HepG2 (cell line): ENCODE results near the gene PHKB. TPM values are rescaled to one million over a fixed set of nuclear protein-coding genes. Genes with fewer than 3 reads are reported as not detected.

Experiments
- BCL3 ChIP-seq: sonication (generic); formaldehyde crosslinking; IDR thresholded peaks from 2 replicates; pipeline ENCODE4 v1.5.1; 2020; ENCODE audit warnings: mild to moderate bottlenecking, missing genetic modification reagents, moderate library complexity
- DR1 ChIP-seq: sonication (generic); formaldehyde crosslinking; IDR thresholded peaks from 2 replicates; pipeline ENCODE4 v1.8.0; 2021; ENCODE audit warnings: mild to moderate bottlenecking, missing genetic modification reagents, inconsistent platforms
- GABPB1 ChIP-seq: IDR thresholded peaks from 2 replicates; pipeline ENCODE4 v1.6.1; 2016; ENCODE audit warnings: mild to moderate bottlenecking, missing genetic modification reagents, moderate library complexity, missing compliant biosample characterization
- HNRNPLL ChIP-seq: fragments of 200-400 bp; formaldehyde crosslinking; IDR thresholded peaks from 2 replicates; pipeline ENCODE4 v1.6.1; 2017; ENCODE audit warnings: mild to moderate bottlenecking, low read depth, low read length; ENCODE audit not compliant: poor library complexity, severe bottlenecking
- MBD4 ChIP-seq: IDR thresholded peaks from 2 replicates; pipeline ENCODE4 v1.6.1; 2012; ENCODE audit warnings: low read length, inconsistent platforms, borderline replicate concordance
- MLXIP ChIP-seq: sonication (generic); formaldehyde crosslinking; IDR thresholded peaks from 2 replicates; pipeline ENCODE4 v1.9.0; 2021; ENCODE audit warnings: missing genetic modification reagents, borderline replicate concordance
- NR2F2 ChIP-seq: IDR thresholded peaks from 2 replicates; pipeline ENCODE4 v1.6.1; 2012; ENCODE audit warnings: low read depth, inconsistent platforms, borderline replicate concordance
- PCBP1 ChIP-seq: fragments of 200-400 bp; formaldehyde crosslinking; IDR thresholded peaks from 2 replicates; pipeline ENCODE4 v1.6.1; 2017; ENCODE audit warnings: mild to moderate bottlenecking, low read depth, low read length, borderline replicate concordance
- RARG ChIP-seq: sonication (generic); formaldehyde crosslinking; IDR thresholded peaks from 2 replicates; pipeline ENCODE4 v1.4.0; 2020; ENCODE audit warnings: low read depth, mild to moderate bottlenecking, missing genetic modification reagents
- RFXANK ChIP-seq: IDR thresholded peaks from 2 replicates; pipeline ENCODE4 v1.6.1; 2016
- RFXAP ChIP-seq: sonication (generic); formaldehyde crosslinking; IDR thresholded peaks from 2 replicates; pipeline ENCODE4 v1.4.0; 2020; ENCODE audit warnings: missing genetic modification reagents, borderline replicate concordance
- SKIL ChIP-seq: sonication (generic); formaldehyde crosslinking; IDR thresholded peaks from 2 replicates; pipeline ENCODE4 v1.8.0; 2022; ENCODE audit warnings: missing genetic modification reagents, mild to moderate bottlenecking, moderate library complexity, borderline replicate concordance
- SMARCE1 ChIP-seq: fragments of 450-650 bp; IDR thresholded peaks from 2 replicates; pipeline ENCODE4 v1.6.1; 2017; ENCODE audit warnings: borderline replicate concordance
- SRF ChIP-seq: IDR thresholded peaks from 2 replicates; pipeline ENCODE4 v1.6.1; 2011; ENCODE audit warnings: mild to moderate bottlenecking, low read depth, low read length, moderate library complexity
- ZBTB26 ChIP-seq: IDR thresholded peaks from 2 replicates; pipeline ENCODE4 v1.6.1; 2016; ENCODE audit warnings: missing compliant biosample characterization, missing genetic modification reagents, borderline replicate concordance
- ZBTB42 ChIP-seq: sonication (generic); formaldehyde crosslinking; IDR thresholded peaks from 2 replicates; pipeline ENCODE4 v1.5.0; 2020; ENCODE audit warnings: mild to moderate bottlenecking, missing genetic modification reagents
- ZNF234 ChIP-seq: sonication (generic); formaldehyde crosslinking; conservative IDR thresholded peaks from 2 replicates; pipeline ENCODE4 v1.5.1; 2020; ENCODE audit warnings: mild to moderate bottlenecking, missing genetic modification reagents
- ZNF331 ChIP-seq: sonication (generic); formaldehyde crosslinking; IDR thresholded peaks from 2 replicates; pipeline ENCODE4 v1.4.0; 2020; ENCODE audit warnings: missing genetic modification reagents
- ZNF333 ChIP-seq: sonication (generic); formaldehyde crosslinking; IDR thresholded peaks from 2 replicates; pipeline ENCODE4 v1.4.0; 2020; ENCODE audit warnings: mild to moderate bottlenecking, missing genetic modification reagents, borderline replicate concordance
- ZNF414 ChIP-seq: sonication (generic); formaldehyde crosslinking; IDR thresholded peaks from 2 replicates; pipeline ENCODE4 v1.5.0; 2020; ENCODE audit warnings: missing genetic modification reagents
- polyA plus RNA-seq, 8 experiments: library from polyadenylated mRNA; depleted of rRNA in 3 of 8; stranded (reverse) in 7 of 8; unstranded in 1 of 8; fragments of >200 nt; fragmentation: Illumina TruSeq in 4 of 8; extraction: Trizol in 4 of 8; gene quantifications; 2 replicates each; pipeline versions ENCODE4 v1.2.1 to v1.2.3, GENCODE V29; 2011 to 2016; ENCODE audit warnings: low read depth in 4 of 8, missing spikeins in 1 of 8, mixed read lengths in 1 of 8; ENCODE audit not compliant: insufficient read depth in 1 of 8
- total RNA-seq, 5 experiments: library from RNA; depleted of rRNA; stranded (reverse); fragments of >200 nt; fragmentation: Illumina TruSeq; extraction: Trizol; gene quantifications; 2 replicates each; pipeline ENCODE4 v1.2.3, GENCODE V29; 2016; ENCODE audit warnings: low read depth in 1 of 5
- TF ChIP-seq, protein P1 (sequence below): sonication (generic); formaldehyde crosslinking; IDR thresholded peaks from 2 replicates; pipeline ENCODE4 v1.5.1; 2020; ENCODE audit warnings: missing genetic modification reagents, mild to moderate bottlenecking, borderline replicate concordance

Gene PHKB
- total and polyA plus RNA-seq, 2 of the 13 experiments (the other 11 are each of a cell fraction or from before 2014, with no cell fraction given) = 66.0 to 80.8 TPM

- TF ChIP-seq MLXIP (CRISPR knock-in tag) (no peak), RFXANK (CRISPR knock-in tag) (peak; percentile 78), GABPB1 (CRISPR knock-in tag) (no peak), SRF (0 out of 2 replicates have a peak, but pooled peaks have one; percentile 6), DR1 (CRISPR knock-in tag) (no peak), SKIL (CRISPR knock-in tag) (no peak), ZNF331 (CRISPR knock-in tag) (peak; percentile 95), PCBP1 (no peak), ZNF414 (CRISPR knock-in tag) (no peak), NR2F2 (peak; percentile 47; the same call in 1 of the 2 replicates), RFXAP (CRISPR knock-in tag) (peak; percentile 78; the same call in 1 of the 2 replicates), RARG (CRISPR knock-in tag) (no peak), ZBTB42 (CRISPR knock-in tag) (no peak), BCL3 (CRISPR knock-in tag) (no peak), ZBTB26 (CRISPR knock-in tag) (no peak), SMARCE1 (no peak), MBD4 (no peak), ZNF333 (CRISPR knock-in tag) (no peak), HNRNPLL (no peak), ZNF234 (CRISPR knock-in tag) (no peak)
- TF ChIP-seq, protein P1, sequence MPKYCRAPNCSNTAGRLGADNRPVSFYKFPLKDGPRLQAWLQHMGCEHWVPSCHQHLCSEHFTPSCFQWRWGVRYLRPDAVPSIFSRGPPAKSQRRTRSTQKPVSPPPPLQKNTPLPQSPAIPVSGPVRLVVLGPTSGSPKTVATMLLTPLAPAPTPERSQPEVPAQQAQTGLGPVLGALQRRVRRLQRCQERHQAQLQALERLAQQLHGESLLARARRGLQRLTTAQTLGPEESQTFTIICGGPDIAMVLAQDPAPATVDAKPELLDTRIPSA (CRISPR knock-in tag) = no peak
These were observed 38.7 kb downstream of the PHKB start (continued) for GRCh38 chr16:47499700-47500264.
